ENCODE data around the gene SNRPD3. TPM values are rescaled to one million over a fixed set of nuclear protein-coding genes. Genes with fewer than 3 reads are reported as not detected.
"Not testable (repeated sequence)": the region's sequence is repeated elsewhere in the genome, so short reads cannot be mapped to it uniquely, and the experiment has no call there.

The SNRPD3 gene
- polyA plus RNA-seq, 6 donors from 2014 or later: 73.1 to 141 (median 132) TPM

GRCh38 chr22:24603770-24604629 is 48.2 kb downstream of the SNRPD3 start:
- not testable (repeated sequence) for DNase-seq, H3K9me3 Mint-ChIP-seq, H3K36me3 Mint-ChIP-seq, H3K27me3 Mint-ChIP-seq
- peak; percentile 19 to 39 for ATAC-seq (ENCODE audit: low read depth in 2 of 2)
- H3K4me1 Mint-ChIP-seq: peaks cover 13 to 23% (median 18%) of the 10 kb centered on the region in 3 donors
- peak overlapping the region in 5 of 8 donors; percentile 3 to 67 (median 39) for H3K4me3 Mint-ChIP-seq
- H3K27ac Mint-ChIP-seq: peak overlapping the region in 4 of 6 donors; percentile 51 to 84 (median 69)

GRCh38 chr22:24606340-24606739 is 50.5 kb downstream of the SNRPD3 start:
- DNase-seq; H3K9me3 Mint-ChIP-seq; H3K27me3 Mint-ChIP-seq; H3K36me3 Mint-ChIP-seq; H3K27ac Mint-ChIP-seq; H3K4me3 Mint-ChIP-seq; ATAC-seq (ENCODE audit: low read depth in 2 of 2): not testable (repeated sequence)
- peaks cover 13 to 16% (median 15%) of the 10 kb centered on the region in 3 donors for H3K4me1 Mint-ChIP-seq

GRCh38 chr22:24607429-24607983 is 51.7 kb downstream of the SNRPD3 start:
- Mint-ChIP-seq H3K27ac (peak overlapping the region in 5 of 6 donors; percentile 26 to 88 (median 82)), H3K4me3 (peak overlapping the region in 3 of 8 donors; percentile 32 to 79 (median 47)), H3K4me1 (peaks cover 13 to 16% (median 15%) of the 10 kb centered on the region in 3 donors)
- not testable (repeated sequence) for H3K36me3 Mint-ChIP-seq, DNase-seq, H3K27me3 Mint-ChIP-seq, H3K9me3 Mint-ChIP-seq
- ATAC-seq (ENCODE audit: low read depth in 2 of 2): peak; percentile 27 to 72

GRCh38 chr22:24608327-24608726 is 52.5 kb downstream of the SNRPD3 start:
- H3K9me3 Mint-ChIP-seq; H3K27me3 Mint-ChIP-seq; DNase-seq; H3K4me3 Mint-ChIP-seq; ATAC-seq (ENCODE audit: low read depth in 2 of 2); H3K36me3 Mint-ChIP-seq: not testable (repeated sequence)
- peak overlapping the region in 1 of 6 donors; percentile 87 for H3K27ac Mint-ChIP-seq
- H3K4me1 Mint-ChIP-seq: peaks cover 11 to 14% (median 13%) of the 10 kb centered on the region in 3 donors

GRCh38 chr22:24609888-24610287 is 54.1 kb downstream of the SNRPD3 start:
- not testable (repeated sequence) for ATAC-seq (ENCODE audit: low read depth in 2 of 2); H3K4me3 Mint-ChIP-seq; DNase-seq; H3K9me3 Mint-ChIP-seq; H3K4me1 Mint-ChIP-seq; H3K36me3 Mint-ChIP-seq; H3K27me3 Mint-ChIP-seq; H3K27ac Mint-ChIP-seq

- not testable (repeated sequence) for H3K36me3 Mint-ChIP-seq; H3K27ac Mint-ChIP-seq; H3K9me3 Mint-ChIP-seq; DNase-seq; H3K4me3 Mint-ChIP-seq; H3K4me1 Mint-ChIP-seq; H3K27me3 Mint-ChIP-seq; ATAC-seq (ENCODE audit: low read depth in 2 of 2)
These were observed 59.0 kb downstream of the SNRPD3 start for GRCh38 chr22:24614794-24615193.

GRCh38 chr22:24621244-24621643 is 65.4 kb downstream of the SNRPD3 start:
- not testable (repeated sequence) for H3K27me3 Mint-ChIP-seq; H3K9me3 Mint-ChIP-seq; H3K4me1 Mint-ChIP-seq; DNase-seq; H3K36me3 Mint-ChIP-seq; H3K4me3 Mint-ChIP-seq; ATAC-seq (ENCODE audit: low read depth in 2 of 2); H3K27ac Mint-ChIP-seq

- not testable (repeated sequence) for H3K36me3 Mint-ChIP-seq; ATAC-seq (ENCODE audit: low read depth in 2 of 2); H3K27me3 Mint-ChIP-seq; H3K4me1 Mint-ChIP-seq; H3K9me3 Mint-ChIP-seq; DNase-seq
- H3K4me3 Mint-ChIP-seq: peak overlapping the region in 1 of 8 donors; percentile 24
- peak overlapping the region in 3 of 6 donors; percentile 32 to 88 (median 56) for H3K27ac Mint-ChIP-seq
These were observed 66.8 kb downstream of the SNRPD3 start for GRCh38 chr22:24622596-24622995.

Other genes starting within 250 kb of the SNRPD3 start
- 10 to 100 TPM; 43.9 to 79.9 (median 52.5) TPM for gene ADORA2A, start 128.4 kb upstream of the SNRPD3 start, polyA plus RNA-seq (ENCODE audit: low read depth in 6 of 6)
- under 1 TPM in 5 of 6 donors, not detected in 1; 0.08 to 0.90 (median 0.20) TPM for gene UPB1, start 60.7 kb upstream of the SNRPD3 start, polyA plus RNA-seq (ENCODE audit: low read depth in 6 of 6)
- 100 to 1,000 TPM; 374 to 564 (median 422) TPM for gene GUCD1, start 861 bp upstream of the SNRPD3 start, polyA plus RNA-seq (ENCODE audit: low read depth in 6 of 6)
- gene LRRC75B, start 37.1 kb downstream of the SNRPD3 start, polyA plus RNA-seq (ENCODE audit: low read depth in 6 of 6): under 1 TPM in 2 of 6 donors, not detected in 4; 0.32 TPM
- gene GGT1, start 47.2 kb downstream of the SNRPD3 start, polyA plus RNA-seq (ENCODE audit: low read depth in 6 of 6): under 1 TPM in 4 of 6 donors, not detected in 2; 0.17 to 0.90 (median 0.70) TPM
- not detected for gene PIWIL3, start 218.7 kb downstream of the SNRPD3 start, polyA plus RNA-seq (ENCODE audit: low read depth in 6 of 6)